Nucleus accumbens (tissue), 56 donors: Measurements from ENCODE around the gene ART4.
A peak's percentile ranks its signal among the peaks of the same experiment; 100 is the strongest.

Experiments
- DNase-seq, 56 donors: peaks; one replicate each; lab custom pipeline; 2025; lab: John Stamatoyannopoulos, UW

The ART4 gene

DNA sequence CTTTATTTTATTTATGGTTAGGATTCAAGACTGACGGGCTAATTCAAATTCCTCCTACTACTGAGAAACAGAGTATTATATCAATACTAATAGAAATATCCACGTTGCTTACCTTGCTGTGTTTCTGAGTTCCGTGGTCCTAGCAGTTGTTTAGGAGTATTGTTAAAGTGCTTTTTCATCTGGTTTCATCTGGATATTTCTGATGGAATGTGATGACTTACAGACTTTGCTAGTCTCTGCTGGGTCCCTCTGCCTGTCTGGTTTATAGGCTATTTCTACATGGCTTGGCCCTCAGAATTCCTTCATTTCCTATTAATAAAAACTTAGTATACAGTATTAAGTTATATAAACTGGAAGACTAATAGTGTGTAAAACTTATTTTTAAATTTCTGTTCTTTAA is 29.3 kb downstream of the ART4 start, which contains the start of gene SMCO3:
Gene SMCO3 (minus strand): TSS at position 169 of the 400 bp plus-strand sequence. CDS start 7,502 bp downstream, outside the sequence.
- DNase-seq = no peak

DNA sequence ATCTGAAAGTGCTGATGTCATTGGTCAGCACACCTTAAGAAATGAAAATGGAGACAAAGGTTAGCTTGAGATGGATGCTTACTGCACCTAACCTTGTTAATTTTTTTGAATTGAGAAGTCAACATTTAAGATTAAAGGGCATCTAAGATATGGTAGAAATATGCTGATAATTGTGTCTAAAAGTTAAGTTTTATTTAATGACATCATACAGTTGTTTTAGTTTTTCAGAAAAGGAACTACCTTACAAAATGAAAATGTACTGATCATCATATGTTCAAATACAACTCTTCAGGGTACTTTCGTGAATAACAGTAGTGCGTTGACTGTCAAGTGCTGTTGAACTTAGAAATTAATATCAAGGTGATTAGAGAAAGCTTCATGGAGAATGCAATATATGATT is 31.8 kb downstream of the ART4 start:
- no peak for DNase-seq

DNA sequence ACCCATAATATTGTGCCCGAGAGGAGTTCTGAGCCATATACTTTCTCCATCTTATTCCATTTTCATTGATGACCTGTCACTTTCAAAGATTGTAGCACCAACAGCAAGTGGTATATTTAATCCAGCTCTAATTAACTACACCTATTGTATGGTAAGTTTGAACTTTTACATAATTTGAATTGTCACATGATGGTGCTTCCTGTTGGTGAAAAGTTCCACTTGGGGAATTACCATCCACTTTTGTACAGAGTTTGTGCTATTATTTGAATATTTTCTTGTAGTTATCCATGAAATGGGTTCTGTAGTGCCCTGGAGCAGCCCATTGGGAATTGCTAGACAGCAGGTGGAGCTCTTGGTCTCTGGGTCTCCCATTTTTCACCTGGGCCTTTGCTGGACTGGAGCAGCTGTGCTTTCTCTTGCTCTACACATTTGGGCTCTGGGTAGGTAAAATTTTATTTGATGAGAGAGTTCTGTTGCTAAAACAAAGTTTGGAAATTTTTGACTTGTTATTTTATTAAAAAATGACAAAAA is 32.3 kb downstream of the ART4 start:
- DNase-seq = no peak

DNA sequence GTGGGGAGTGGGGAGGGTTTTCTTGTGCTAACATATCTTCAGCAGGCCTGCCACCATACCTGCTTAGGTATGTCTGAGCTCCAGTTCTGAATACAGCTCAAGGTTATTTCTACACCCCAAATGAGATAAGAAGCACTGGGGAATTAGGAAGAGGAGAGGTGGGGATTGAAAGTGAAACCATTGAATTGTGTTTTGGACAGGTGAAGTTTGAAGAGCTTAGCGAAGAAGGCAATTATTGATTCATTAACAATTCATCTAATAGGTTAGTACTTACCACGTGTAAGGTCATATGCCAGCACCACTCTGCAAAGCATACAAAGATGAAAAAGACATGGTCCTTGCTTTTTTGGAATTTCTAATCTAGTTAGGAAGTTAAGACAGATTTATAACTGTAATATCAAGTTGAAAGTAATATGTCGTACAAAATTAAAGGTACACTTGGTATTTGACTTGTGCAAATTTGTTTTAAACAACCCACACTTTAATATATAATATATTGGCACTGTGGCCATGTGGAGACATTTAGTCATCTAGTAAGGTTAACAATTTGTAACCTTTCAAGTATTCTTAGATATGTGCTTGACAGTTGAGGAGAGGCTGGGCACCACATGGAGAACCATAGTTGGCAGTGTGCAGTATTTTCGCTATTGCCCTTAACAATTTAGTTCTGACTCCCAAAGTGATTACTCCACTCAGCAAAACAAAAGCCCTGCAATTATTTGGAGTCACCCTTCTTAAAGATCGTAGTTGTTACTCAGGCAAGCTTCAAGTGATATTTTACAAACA is 33.0 kb downstream of the ART4 start:
- no peak for DNase-seq

DNA sequence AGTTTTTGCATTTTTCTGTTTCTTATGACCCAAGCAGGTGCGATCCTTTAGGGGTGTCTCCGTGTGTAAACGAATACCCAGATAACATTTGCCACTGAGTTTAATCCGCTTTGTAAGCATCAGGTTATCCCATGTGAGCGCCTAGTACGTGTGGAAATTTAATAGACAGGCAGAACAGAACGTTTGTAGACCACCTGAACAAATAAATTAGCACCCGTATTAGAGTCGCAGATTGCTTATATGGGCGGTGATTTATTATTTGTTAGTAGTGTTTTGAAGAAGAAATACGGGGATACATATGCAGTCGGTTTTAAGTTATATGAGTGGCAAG is 39.5 kb downstream of the ART4 start:
- DNase-seq = no peak

DNA sequence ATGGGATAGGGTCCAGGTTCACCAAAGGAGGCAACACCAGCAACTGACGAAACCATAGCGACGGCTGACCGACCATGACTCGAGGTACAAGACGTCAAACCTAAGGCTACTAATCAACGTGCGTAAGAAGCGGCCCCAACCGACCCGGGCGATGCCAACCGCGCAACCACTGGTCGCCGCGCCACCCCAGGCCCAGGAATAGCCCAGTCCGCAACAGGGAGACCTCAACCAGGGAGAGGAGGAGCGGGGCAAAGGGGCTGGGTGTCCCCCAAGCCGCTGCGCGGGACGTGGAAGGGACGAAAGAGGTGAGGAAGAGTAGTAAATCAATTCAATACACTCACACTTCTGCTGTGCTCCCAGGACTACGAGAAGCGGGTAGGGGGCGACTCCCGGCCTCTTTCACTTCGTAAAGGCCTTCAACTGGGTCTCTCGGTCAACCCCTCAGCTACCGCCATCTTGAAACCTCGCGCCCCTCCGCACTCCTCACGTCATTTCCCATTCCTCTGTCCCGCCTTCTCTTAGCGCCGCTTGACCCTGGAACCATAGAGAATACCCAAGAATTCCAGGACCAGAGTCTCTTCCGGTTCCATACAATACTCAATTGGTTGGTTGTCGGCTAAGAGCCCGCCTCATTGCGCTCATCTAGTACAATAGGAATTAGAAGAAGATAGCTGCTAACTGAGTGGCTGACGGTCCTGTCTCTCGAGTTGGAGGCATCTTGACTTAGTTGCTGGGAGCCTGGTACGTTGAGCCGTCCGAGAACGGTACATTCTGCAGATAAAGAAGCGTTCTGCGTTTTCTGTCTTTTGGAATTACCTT is 40.1 kb downstream of the ART4 start, which contains the start of the genes C12orf60 and WBP11:
Gene C12orf60 (plus strand): TSS at position 660 of the 819 bp plus-strand sequence. CDS start 19,266 bp downstream, outside the sequence.
Gene WBP11 (minus strand): TSS at position 468 of the 819 bp plus-strand sequence. CDS start 2,095 bp downstream, outside the sequence.
- peak; percentile 43 to 99 (median 93) for DNase-seq

DNA sequence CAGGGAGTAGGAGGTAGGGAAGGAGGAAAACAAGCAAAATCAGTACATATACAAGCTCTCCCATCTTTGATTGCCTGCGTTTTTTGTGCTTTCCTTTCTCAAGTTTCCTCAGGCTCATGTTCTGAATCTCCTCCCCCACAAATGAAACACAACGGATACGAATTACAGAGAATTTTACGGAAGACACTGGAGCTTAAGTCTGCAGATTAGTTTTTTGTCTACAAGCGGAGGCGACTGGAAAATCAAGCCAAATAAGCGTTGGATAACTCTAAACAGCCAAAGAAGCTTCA is 40.7 kb downstream of the ART4 start:
- no peak for DNase-seq

DNA sequence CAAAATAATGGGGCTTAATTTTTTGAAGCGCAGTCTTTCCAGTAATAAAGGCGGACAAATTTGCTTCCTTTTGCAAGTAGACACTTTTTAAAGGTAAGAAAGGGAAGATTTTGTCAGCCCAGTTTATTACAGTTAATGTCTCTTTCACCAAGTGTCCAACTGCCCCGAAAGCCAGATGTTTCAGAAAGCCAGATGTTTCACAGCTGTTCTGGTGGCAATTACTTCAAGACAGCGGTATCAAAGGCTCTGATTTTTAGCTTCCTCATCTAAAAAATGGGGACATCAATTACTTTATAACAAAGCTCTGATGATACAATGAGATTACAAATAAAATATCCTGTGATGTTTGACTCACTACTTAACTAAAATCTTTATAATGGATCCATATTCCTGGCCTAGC is 41.1 kb downstream of the ART4 start:
- no peak for DNase-seq

DNA sequence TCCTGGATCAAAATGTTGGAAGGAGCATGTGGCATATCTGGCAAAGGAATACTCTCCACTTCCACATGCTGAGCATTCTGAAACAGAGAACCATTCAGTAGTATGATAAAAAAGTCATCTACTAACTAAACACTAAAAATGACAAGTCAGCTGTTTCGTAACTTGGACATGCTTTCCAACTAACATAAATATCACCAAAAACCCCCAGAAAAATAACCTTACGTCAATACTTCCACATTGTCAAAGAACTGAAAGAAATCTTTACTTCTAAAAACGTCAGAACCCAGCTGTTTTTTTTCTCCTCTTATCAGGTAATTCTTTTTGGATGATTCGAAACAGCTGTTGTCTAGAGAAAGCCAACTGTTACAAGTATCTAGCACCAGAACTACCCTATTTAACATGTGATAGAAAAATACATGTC is 48.3 kb downstream of the ART4 start:
- DNase-seq = no peak

DNA sequence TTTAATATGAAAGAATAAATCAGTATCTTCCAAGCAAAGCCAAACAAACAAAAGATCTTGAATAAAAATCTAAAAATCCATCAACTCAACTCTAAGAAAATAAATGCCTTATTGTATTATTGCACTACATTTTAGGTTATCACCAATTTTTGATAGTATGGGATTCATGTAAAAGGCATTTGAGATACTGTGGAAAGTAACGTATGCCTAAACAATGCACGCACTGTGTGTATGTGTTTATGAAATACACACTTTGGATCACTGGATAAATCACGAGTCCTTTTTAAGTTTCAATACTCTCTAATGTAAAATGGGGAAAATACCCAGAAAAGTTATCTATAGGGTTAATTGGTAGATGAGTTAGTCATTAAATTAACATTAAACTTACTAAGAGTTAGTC is 57.8 kb downstream of the ART4 start:
- no peak for DNase-seq

DNA sequence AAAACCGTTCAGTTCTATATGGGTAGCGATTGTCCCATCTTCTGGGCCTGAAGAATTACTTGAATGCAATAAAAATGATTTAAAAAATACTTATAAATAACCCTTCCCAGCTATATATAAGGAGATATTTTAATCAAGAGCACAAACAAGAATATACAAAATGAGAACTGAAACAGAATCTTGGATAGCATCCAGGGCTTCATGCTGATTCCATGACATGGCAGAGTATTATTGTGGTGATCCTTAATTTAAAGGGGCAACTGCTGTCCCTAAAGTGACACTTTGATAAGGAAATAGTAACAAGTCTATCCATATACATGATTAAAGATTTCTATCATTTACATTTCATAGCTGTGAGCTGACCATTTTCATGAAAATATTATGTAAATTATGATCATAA is 58.9 kb downstream of the ART4 start:
- no peak for DNase-seq

DNA sequence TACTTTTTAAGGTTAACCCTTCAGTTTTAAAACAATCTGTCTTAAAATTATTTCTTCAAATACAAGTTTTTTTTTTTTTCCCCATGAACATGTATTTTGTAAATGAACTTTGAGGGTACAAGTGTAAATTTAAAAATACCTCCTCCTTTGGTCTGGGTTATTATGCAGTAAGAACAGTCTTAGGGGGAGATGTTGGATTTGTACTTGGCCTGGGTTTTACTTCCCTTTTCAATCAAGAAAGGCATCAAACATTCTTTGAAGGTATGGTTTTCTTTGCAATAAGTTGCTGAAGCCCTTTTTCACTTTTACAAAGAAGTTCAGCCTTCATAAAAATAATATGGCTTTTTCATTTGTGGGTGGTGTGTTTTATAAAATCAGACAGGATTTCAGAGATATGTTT is 60.6 kb downstream of the ART4 start:
- DNase-seq = no peak

DNA sequence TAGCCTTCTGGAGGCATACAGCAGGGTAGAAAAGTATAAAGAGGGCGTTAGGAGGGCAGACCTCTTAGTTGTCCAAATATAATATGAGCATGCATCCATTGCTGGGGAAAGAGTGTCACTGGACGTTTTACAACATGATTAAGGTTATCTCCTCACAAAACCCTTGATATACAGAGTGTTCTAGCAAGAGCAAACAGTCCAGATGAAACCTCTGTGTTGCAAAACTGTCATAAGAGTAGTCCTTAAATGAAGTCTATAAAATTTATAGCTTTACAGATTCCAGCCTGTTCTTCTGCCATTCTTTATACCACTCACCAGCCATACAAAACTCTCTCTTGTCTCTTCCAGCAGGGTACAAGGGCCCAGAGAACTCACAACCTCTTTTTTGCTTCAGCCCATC is 61.8 kb downstream of the ART4 start:
- no peak for DNase-seq

DNA sequence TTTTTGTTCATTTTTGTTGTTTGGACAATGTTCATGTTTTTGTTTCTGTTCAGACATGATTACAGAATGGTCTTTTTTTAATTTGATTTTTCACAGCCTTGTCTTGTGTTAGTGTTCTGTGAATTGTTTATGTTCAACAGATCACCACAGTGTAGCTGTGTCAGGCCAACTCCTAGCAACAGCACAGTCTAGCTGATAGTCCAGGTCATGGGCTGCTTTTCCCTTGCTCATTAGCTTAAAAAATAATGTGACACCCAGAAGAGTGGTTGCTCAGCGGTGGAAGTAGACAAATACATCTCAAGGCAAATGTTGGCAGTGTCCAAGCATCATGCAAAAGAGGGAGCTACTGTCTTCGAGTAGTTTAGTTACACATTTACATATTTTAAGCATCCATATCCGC is 62.5 kb downstream of the ART4 start:
- DNase-seq = no peak

DNA sequence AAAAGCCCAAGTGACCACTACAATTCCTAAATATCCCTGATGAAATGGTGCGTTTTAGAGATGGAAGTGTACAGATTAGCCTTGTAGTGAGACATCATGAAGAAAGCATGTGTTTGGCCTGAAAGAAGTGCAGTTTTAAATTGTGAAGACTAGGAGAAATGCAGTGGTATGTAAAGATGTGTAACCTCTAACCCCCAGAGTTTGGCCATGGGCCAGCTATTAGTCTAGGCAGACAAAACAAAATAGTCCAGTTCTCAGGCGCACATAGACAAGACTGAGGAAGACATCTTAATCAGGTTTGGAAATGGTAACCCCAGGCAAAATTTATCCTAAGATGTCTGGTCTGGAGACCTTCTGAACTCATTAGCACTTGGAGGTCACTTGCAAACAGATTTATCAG is 63.5 kb downstream of the ART4 start:
- no peak for DNase-seq

DNA sequence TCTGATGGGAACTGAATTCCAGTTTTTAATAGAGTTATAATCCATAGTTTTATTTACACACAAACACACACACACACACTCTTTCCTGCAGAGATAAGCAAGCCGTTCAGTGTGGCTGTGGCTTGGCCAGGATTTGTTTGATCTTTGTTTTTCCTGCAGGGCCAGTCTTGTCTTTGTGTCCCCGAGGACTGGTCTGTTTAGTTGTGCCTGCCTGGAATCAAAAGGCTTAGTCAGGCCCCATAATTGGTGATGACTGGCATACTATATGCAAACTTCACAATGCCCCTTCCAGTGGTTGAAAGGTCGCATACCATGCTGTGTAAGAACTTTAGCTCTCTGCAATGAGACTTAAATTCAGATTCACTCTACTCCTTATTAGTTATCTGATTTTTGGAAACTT is 66.1 kb downstream of the ART4 start:
- DNase-seq = no peak

DNA sequence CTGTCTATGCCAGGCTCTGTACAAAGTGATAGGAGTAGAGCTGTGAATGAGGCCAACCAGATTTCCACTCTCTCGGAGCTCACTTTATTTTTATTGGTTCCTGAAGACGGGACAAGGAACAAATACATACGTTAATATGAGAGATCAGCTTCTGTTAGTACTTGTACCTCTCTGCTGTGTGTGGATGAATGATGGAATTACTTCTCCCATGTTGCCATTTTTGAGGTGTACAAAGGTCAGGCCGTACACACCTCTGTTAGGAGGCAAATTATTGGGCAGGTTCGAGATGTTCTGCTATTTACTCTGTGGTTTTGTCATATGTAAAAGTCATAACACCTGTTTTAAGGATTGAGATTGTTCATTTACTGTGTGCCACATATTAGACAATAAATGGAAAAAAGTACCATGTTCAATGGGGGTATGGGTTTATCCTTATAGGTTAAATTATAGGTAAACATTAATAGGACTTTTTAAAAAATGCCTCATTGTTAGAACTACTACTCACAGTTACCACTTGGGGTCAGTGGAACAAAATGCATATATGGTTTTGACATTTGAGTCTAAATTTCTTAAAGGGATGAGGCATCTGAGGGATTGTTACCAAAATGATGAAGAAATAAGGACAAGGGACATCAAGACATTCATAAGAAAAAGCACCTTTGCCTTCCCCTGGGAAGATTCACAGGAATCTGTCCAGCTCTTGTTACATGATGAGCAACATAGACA is 66.9 kb downstream of the ART4 start:
- no peak for DNase-seq

DNA sequence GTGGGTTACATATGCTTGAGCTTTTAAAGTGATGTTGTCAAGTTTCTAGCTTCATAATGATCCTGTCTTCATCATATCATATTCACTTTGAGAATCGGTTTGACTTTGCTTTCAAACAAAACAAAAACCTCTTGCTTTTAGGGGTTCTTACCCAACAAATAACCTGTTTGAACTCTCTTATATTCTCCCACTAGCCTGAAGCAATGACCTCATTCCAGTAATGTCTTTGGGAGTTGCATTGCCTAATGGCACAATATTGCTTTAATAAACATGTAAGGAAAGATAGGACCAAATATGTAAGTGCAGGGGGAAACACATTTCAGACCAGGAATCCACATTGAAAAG is 67.7 kb downstream of the ART4 start:
- no peak for DNase-seq
